GF-D8 (cell line): Measurements from ENCODE around the gene MACF1.
A peak's percentile ranks its signal among the peaks of the same experiment; 100 is the strongest.

ENCODE experiments used
- DNase-seq: peaks from one replicate; lab custom pipeline; 2025; lab: John Stamatoyannopoulos, UW

MACF1 gene

GRCh38 chr1:39396671-39397070 is 192.2 kb downstream of the MACF1 start:
- no peak for DNase-seq

GRCh38 chr1:39397487-39397886 is 193.0 kb downstream of the MACF1 start:
- no peak for DNase-seq

GRCh38 chr1:39398278-39399021 is 194.0 kb downstream of the MACF1 start:
- peak; percentile 90 for DNase-seq

GRCh38 chr1:39401106-39401505 is 196.6 kb downstream of the MACF1 start:
- DNase-seq = no peak

GRCh38 chr1:39404876-39405275 is 200.4 kb downstream of the MACF1 start:
- no peak for DNase-seq

- DNase-seq = no peak
Measured at GRCh38 chr1:39405358-39405757, 200.9 kb downstream of the MACF1 start.

GRCh38 chr1:39406533-39407450 is 202.3 kb downstream of the MACF1 start:
- DNase-seq = no peak

- DNase-seq = no peak
Measured at GRCh38 chr1:39407510-39407895, 203.0 kb downstream of the MACF1 start.

- no peak for DNase-seq
Measured at GRCh38 chr1:39407896-39408640, 203.6 kb downstream of the MACF1 start.

GRCh38 chr1:39408641-39409054 is 204.2 kb downstream of the MACF1 start:
- DNase-seq = no peak

GRCh38 chr1:39409055-39409816 is 204.7 kb downstream of the MACF1 start:
- DNase-seq = no peak

GRCh38 chr1:39410915-39411436 is 206.5 kb downstream of the MACF1 start:
- DNase-seq = no peak

GRCh38 chr1:39411526-39412478 is 207.3 kb downstream of the MACF1 start:
- no peak for DNase-seq

- DNase-seq = no peak
Measured at GRCh38 chr1:39412892-39413291, 208.4 kb downstream of the MACF1 start.

- no peak for DNase-seq
Measured at GRCh38 chr1:39413902-39414528, 209.5 kb downstream of the MACF1 start.

GRCh38 chr1:39415553-39415952 is 211.1 kb downstream of the MACF1 start:
- no peak for DNase-seq

- DNase-seq = no peak
Measured at GRCh38 chr1:39416609-39417008, 212.1 kb downstream of the MACF1 start.

GRCh38 chr1:39418236-39418635 is 213.7 kb downstream of the MACF1 start:
- DNase-seq = no peak

- DNase-seq = no peak
Measured at GRCh38 chr1:39420493-39420892, 216.0 kb downstream of the MACF1 start.

- no peak for DNase-seq
Measured at GRCh38 chr1:39422614-39423013, 218.1 kb downstream of the MACF1 start.
